WTC11 (cell line): ENCODE results near the gene CCDC51. TPM values are rescaled to one million over a fixed set of nuclear protein-coding genes. Genes with fewer than 3 reads are reported as not detected.

Experiments used
- ATAC-seq: fragments of 200-7000 bp; cut with Tn5 transposase; 2 replicates; pipeline ENCODE4 v1.10.0; 2021; ENCODE audit warnings: mild to moderate bottlenecking, moderate library complexity
- CTCF ChIA-PET: fragments of 300-600 bp; sonication (Branson Sonifier 250); formaldehyde crosslinking; loops from one replicate; lab custom pipeline; 2021; ENCODE audit warnings: antibody characterized with exemption; lab: Charles Lee
- POLR2A ChIA-PET: fragments of 350-600 bp; sonication (Branson Sonifier 250); formaldehyde crosslinking; loops from one replicate; lab custom pipeline; 2021; ENCODE audit warnings: antibody characterized with exemption; lab: Charles Lee
- DNase-seq: peaks from one replicate; pipeline ENCODE4 v3.0.0; 2021; ENCODE audit warnings: low spot score
- H3K27ac Mint-ChIP-seq: 2 replicates; pipeline ENCODE4 v1.8.0; 2021; ENCODE audit warnings: mixed read lengths
- H3K27me3 Mint-ChIP-seq: 2 replicates; pipeline ENCODE4 v1.8.0; 2021; ENCODE audit warnings: low read depth, mild to moderate bottlenecking, moderate library complexity, mixed read lengths
- H3K36me3 Mint-ChIP-seq: 2 replicates; pipeline ENCODE4 v1.8.0; 2021; ENCODE audit warnings: mixed read lengths
- H3K4me1 Mint-ChIP-seq: 2 replicates; pipeline ENCODE4 v1.8.0; 2022; ENCODE audit warnings: mixed read lengths
- H3K4me3 Mint-ChIP-seq: 2 replicates; pipeline ENCODE4 v1.8.0; 2021; ENCODE audit warnings: mild to moderate bottlenecking, moderate library complexity, mixed read lengths
- H3K9me3 Mint-ChIP-seq: 2 replicates; pipeline ENCODE4 v1.8.0; 2021; ENCODE audit warnings: mixed read lengths
- ATF1 ChIP-seq: sonication (generic); formaldehyde crosslinking; IDR thresholded peaks from 2 replicates; pipeline ENCODE4 v1.8.1; 2023; ENCODE audit warnings: mild to moderate bottlenecking, moderate library complexity, missing genetic modification reagents
- EMX1 ChIP-seq: fragments of 250-450 bp; sonication (Bioruptor Pico); IDR thresholded peaks from 2 replicates; pipeline ENCODE4 v1.8.0; 2021; ENCODE audit warnings: mild to moderate bottlenecking
- ETV6 ChIP-seq: sonication (generic); formaldehyde crosslinking; IDR thresholded peaks from 2 replicates; pipeline ENCODE4 v1.8.1; 2022; ENCODE audit warnings: mild to moderate bottlenecking, missing genetic modification reagents
- GABPB1 ChIP-seq: sonication (generic); formaldehyde crosslinking; IDR thresholded peaks from 2 replicates; pipeline ENCODE4 v1.8.1; 2023; ENCODE audit warnings: mild to moderate bottlenecking, missing genetic modification reagents
- GTF2I ChIP-seq: fragments of 250-450 bp; sonication (Bioruptor Pico); conservative IDR thresholded peaks from 2 replicates; pipeline ENCODE4 v1.4.0; 2021; ENCODE audit warnings: mild to moderate bottlenecking
- HMGA2 ChIP-seq: fragments of 250-450 bp; sonication (Bioruptor Pico); IDR thresholded peaks from 2 replicates; pipeline ENCODE4 v1.4.0; 2021; ENCODE audit warnings: mild to moderate bottlenecking, moderate library complexity
- JAZF1 ChIP-seq: fragments of 250-450 bp; sonication (Bioruptor Pico); IDR thresholded peaks from 2 replicates; pipeline ENCODE4 v1.9.0; 2021; ENCODE audit warnings: moderate library complexity, mild to moderate bottlenecking, inconsistent platforms
- JUN ChIP-seq: sonication (generic); formaldehyde crosslinking; IDR thresholded peaks from 2 replicates; pipeline ENCODE4 v1.8.0; 2023; ENCODE audit warnings: mild to moderate bottlenecking, missing genetic modification reagents
- MXD4 ChIP-seq: fragments of 250-450 bp; sonication (Bioruptor Pico); IDR thresholded peaks from 2 replicates; pipeline ENCODE4 v1.8.0; 2021; ENCODE audit warnings: mild to moderate bottlenecking, moderate library complexity, borderline replicate concordance
- NFE2L1 ChIP-seq: sonication (generic); formaldehyde crosslinking; IDR thresholded peaks from 2 replicates; pipeline ENCODE4 v1.8.1; 2023; ENCODE audit warnings: missing genetic modification reagents
- NR3C1 ChIP-seq: sonication (generic); formaldehyde crosslinking; conservative IDR thresholded peaks from 2 replicates; pipeline ENCODE4 v1.8.1; 2023; ENCODE audit warnings: low read depth, mild to moderate bottlenecking, missing genetic modification reagents
- SMAD3 ChIP-seq: sonication (generic); formaldehyde crosslinking; IDR thresholded peaks from 2 replicates; pipeline ENCODE4 v1.8.0; 2022; ENCODE audit warnings: missing genetic modification reagents, mild to moderate bottlenecking, borderline replicate concordance
- ZNF121 ChIP-seq: sonication (generic); formaldehyde crosslinking; IDR thresholded peaks from 2 replicates; pipeline ENCODE4 v1.8.0; 2023; ENCODE audit warnings: missing genetic modification reagents
- ZNF232 ChIP-seq: sonication (generic); formaldehyde crosslinking; IDR thresholded peaks from 2 replicates; pipeline ENCODE4 v1.8.0; 2022; ENCODE audit warnings: mild to moderate bottlenecking, missing genetic modification reagents
- ZNF263 ChIP-seq: sonication (generic); formaldehyde crosslinking; IDR thresholded peaks from 2 replicates; pipeline ENCODE4 v1.8.1; 2022; ENCODE audit warnings: low read depth, mild to moderate bottlenecking, moderate library complexity, missing genetic modification reagents
- ZNF396 ChIP-seq: fragments of 250-450 bp; sonication (Bioruptor Pico); IDR thresholded peaks from 2 replicates; pipeline ENCODE4 v1.8.0; 2021; ENCODE audit warnings: mild to moderate bottlenecking, moderate library complexity, borderline replicate concordance
- ZNF423 ChIP-seq: fragments of 250-450 bp; sonication (Bioruptor Pico); IDR thresholded peaks from 2 replicates; pipeline ENCODE4 v2.1.2; 2022; ENCODE audit warnings: mild to moderate bottlenecking, moderate library complexity
- total RNA-seq: library from RNA; stranded (reverse); gene quantifications from 3 replicates; pipeline ENCODE4 v1.2.3, GENCODE V29; 2021
- TF ChIP-seq, protein P1 (sequence below): sonication (generic); formaldehyde crosslinking; IDR thresholded peaks from 2 replicates; pipeline ENCODE4 v1.8.1; 2023; ENCODE audit warnings: mild to moderate bottlenecking, missing genetic modification reagents, borderline replicate concordance
- TF ChIP-seq, protein P2 (sequence below): sonication (generic); formaldehyde crosslinking; IDR thresholded peaks from 2 replicates; pipeline ENCODE4 v1.8.1; 2023; ENCODE audit warnings: mild to moderate bottlenecking, moderate library complexity, missing genetic modification reagents
- TF ChIP-seq, protein P3 (sequence below): sonication (generic); formaldehyde crosslinking; IDR thresholded peaks from 2 replicates; pipeline ENCODE4 v1.8.1; 2022; ENCODE audit warnings: mild to moderate bottlenecking, moderate library complexity, missing genetic modification reagents
- TF ChIP-seq, protein P4 (sequence below): sonication (generic); formaldehyde crosslinking; IDR thresholded peaks from 2 replicates; pipeline ENCODE4 v1.8.0; 2022; ENCODE audit warnings: mild to moderate bottlenecking, missing genetic modification reagents
- TF ChIP-seq, protein P5 (sequence below): sonication (generic); formaldehyde crosslinking; IDR thresholded peaks from 2 replicates; pipeline ENCODE4 v1.8.1; 2023; ENCODE audit warnings: mild to moderate bottlenecking, missing genetic modification reagents, moderate library complexity
- TF ChIP-seq, protein P6 (sequence below): sonication (generic); formaldehyde crosslinking; IDR thresholded peaks from 2 replicates; pipeline ENCODE4 v1.8.1; 2022; ENCODE audit warnings: missing genetic modification reagents, borderline replicate concordance

The CCDC51 gene
- total RNA-seq, 1 experiment from 2014 or later = 25.1 TPM

DNA sequence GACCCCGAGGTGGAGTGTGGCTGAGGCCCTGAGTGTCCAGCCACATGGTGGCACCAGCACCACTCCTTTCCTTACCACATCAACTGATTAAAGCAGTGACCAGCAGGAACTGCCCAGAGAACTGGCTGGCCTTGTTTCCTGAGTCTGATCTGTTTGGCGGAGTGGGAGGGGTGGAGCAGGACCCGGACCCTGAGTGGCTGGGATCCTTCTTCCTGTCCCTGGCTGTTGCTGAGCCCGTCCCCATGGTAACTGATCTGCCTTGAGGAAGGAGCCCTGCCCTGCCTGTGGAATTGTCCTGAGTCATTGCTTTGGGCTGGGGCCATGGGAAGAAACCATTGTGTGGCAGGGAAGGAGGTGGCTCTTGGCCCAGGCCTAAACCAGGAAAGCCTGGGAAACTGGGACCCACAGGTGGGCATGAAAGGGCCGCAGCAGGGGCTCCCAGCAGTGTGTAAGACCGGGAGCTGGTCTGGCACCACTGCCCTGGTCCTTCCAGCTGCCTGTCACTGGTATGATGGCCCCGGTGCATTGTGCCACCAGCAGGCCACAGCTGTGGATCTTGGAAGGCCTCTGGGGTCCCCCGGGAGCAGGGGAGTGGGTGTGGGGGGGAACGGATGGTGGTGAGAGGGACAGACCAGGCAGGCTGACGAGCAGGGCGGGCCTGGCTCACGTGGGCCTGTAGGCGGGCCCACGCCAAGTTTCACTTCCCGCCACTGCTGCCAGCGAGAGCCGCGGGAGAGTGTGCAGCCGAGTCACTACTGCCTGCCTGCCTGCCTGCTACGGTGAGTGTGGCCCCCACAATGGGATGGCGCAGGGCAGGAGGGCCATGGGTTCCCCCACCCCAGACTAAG lies 25.8 kb upstream of the CCDC51 start (continued):
- TF ChIP-seq, protein P1, sequence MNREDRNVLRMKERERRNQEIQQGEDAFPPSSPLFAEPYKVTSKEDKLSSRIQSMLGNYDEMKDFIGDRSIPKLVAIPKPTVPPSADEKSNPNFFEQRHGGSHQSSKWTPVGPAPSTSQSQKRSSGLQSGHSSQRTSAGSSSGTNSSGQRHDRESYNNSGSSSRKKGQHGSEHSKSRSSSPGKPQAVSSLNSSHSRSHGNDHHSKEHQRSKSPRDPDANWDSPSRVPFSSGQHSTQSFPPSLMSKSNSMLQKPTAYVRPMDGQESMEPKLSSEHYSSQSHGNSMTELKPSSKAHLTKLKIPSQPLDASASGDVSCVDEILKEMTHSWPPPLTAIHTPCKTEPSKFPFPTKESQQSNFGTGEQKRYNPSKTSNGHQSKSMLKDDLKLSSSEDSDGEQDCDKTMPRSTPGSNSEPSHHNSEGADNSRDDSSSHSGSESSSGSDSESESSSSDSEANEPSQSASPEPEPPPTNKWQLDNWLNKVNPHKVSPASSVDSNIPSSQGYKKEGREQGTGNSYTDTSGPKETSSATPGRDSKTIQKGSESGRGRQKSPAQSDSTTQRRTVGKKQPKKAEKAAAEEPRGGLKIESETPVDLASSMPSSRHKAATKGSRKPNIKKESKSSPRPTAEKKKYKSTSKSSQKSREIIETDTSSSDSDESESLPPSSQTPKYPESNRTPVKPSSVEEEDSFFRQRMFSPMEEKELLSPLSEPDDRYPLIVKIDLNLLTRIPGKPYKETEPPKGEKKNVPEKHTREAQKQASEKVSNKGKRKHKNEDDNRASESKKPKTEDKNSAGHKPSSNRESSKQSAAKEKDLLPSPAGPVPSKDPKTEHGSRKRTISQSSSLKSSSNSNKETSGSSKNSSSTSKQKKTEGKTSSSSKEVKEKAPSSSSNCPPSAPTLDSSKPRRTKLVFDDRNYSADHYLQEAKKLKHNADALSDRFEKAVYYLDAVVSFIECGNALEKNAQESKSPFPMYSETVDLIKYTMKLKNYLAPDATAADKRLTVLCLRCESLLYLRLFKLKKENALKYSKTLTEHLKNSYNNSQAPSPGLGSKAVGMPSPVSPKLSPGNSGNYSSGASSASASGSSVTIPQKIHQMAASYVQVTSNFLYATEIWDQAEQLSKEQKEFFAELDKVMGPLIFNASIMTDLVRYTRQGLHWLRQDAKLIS (CRISPR knock-in tag) = no peak
- TF ChIP-seq GABPB1 (CRISPR knock-in tag) (no peak), HMGA2 (CRISPR knock-in tag) (no peak), ATF1 (CRISPR knock-in tag) (no peak), ZNF396 (CRISPR knock-in tag) (no peak), EMX1 (CRISPR knock-in tag) (no peak), ETV6 (CRISPR knock-in tag) (peak; percentile 90), JUN (CRISPR knock-in tag) (no peak), ZNF423 (CRISPR knock-in tag) (no peak), NR3C1 (CRISPR knock-in tag) (no peak), JAZF1 (no peak), MXD4 (no peak)
- TF ChIP-seq, protein P2, sequence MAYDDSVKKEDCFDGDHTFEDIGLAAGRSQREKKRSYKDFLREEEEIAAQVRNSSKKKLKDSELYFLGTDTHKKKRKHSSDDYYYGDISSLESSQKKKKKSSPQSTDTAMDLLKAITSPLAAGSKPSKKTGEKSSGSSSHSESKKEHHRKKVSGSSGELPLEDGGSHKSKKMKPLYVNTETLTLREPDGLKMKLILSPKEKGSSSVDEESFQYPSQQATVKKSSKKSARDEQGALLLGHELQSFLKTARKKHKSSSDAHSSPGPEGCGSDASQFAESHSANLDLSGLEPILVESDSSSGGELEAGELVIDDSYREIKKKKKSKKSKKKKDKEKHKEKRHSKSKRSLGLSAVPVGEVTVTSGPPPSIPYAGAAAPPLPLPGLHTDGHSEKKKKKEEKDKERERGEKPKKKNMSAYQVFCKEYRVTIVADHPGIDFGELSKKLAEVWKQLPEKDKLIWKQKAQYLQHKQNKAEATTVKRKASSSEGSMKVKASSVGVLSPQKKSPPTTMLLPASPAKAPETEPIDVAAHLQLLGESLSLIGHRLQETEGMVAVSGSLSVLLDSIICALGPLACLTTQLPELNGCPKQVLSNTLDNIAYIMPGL = 0 out of 2 replicates have a peak, but pooled peaks have one; percentile 18
- TF ChIP-seq, protein P3, sequence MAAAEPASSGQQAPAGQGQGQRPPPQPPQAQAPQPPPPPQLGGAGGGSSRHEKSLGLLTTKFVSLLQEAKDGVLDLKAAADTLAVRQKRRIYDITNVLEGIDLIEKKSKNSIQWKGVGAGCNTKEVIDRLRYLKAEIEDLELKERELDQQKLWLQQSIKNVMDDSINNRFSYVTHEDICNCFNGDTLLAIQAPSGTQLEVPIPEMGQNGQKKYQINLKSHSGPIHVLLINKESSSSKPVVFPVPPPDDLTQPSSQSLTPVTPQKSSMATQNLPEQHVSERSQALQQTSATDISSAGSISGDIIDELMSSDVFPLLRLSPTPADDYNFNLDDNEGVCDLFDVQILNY (CRISPR knock-in tag) = no peak
- TF ChIP-seq, protein P4, sequence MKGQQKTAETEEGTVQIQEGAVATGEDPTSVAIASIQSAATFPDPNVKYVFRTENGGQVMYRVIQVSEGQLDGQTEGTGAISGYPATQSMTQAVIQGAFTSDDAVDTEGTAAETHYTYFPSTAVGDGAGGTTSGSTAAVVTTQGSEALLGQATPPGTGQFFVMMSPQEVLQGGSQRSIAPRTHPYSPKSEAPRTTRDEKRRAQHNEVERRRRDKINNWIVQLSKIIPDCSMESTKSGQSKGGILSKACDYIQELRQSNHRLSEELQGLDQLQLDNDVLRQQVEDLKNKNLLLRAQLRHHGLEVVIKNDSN (CRISPR knock-in tag) = peak; percentile 52; the same call in 1 of the 2 replicates

DNA sequence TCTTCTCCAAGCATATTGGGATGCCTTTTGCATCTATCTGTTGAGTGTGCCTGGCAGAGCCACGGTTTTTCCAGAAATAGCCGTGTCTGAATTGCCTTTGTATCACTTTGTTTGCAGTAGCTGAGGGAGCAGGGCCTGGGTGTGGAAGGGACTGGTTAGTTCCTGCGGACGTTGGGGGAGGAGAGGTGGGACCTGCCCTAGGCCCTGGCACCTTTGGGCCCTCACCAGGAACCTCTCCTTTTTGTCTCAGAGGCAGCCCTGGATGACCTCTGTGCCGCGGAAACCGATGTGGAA lies 25.3 kb upstream of the CCDC51 start:
- no peaks in the 10 kb centered on the region for H3K27me3 Mint-ChIP-seq
- no peaks in the 10 kb centered on the region for H3K9me3 Mint-ChIP-seq
- ChIA-PET POLR2A (interaction anchor here (2.1 kb wide), 1 partner anchor 19 kb away, joined by 8 read pairs; the partner anchor contains the start of gene ATRIP), CTCF (interaction anchor here (0.6 to 3.0 kb wide), 8 partner anchors 8 to 93 kb away, joined by 3 to 23 read pairs (median 6); no protein-coding TSS in a partner anchor)
- H3K36me3 Mint-ChIP-seq = peaks cover 30% of the 10 kb centered on the region
- peak overlapping the region; percentile 97 for H3K27ac Mint-ChIP-seq
- peaks cover 21% of the 10 kb centered on the region for H3K4me1 Mint-ChIP-seq
- no peak for ATAC-seq
- DNase-seq = no peak
- H3K4me3 Mint-ChIP-seq = no peak overlapping the region
- no peak for TF ChIP-seq GTF2I (CRISPR knock-in tag)
- TF ChIP-seq SMAD3 (CRISPR knock-in tag) = no peak
- TF ChIP-seq ZNF121 (CRISPR knock-in tag) = no peak
- TF ChIP-seq ZNF232 (CRISPR knock-in tag) = no peak
- TF ChIP-seq EMX1 (CRISPR knock-in tag) = no peak
- TF ChIP-seq, protein P5, sequence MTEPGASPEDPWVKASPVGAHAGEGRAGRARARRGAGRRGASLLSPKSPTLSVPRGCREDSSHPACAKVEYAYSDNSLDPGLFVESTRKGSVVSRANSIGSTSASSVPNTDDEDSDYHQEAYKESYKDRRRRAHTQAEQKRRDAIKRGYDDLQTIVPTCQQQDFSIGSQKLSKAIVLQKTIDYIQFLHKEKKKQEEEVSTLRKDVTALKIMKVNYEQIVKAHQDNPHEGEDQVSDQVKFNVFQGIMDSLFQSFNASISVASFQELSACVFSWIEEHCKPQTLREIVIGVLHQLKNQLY (CRISPR knock-in tag) = no peak
- TF ChIP-seq, protein P6, sequence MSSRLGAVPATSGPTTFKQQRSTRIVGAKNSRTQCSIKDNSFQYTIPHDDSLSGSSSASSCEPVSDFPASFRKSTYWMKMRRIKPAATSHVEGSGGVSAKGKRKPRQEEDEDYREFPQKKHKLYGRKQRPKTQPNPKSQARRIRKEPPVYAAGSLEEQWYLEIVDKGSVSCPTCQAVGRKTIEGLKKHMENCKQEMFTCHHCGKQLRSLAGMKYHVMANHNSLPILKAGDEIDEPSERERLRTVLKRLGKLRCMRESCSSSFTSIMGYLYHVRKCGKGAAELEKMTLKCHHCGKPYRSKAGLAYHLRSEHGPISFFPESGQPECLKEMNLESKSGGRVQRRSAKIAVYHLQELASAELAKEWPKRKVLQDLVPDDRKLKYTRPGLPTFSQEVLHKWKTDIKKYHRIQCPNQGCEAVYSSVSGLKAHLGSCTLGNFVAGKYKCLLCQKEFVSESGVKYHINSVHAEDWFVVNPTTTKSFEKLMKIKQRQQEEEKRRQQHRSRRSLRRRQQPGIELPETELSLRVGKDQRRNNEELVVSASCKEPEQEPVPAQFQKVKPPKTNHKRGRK (CRISPR knock-in tag) = no peak
- TF ChIP-seq, protein P2 = no peak
- no peak for TF ChIP-seq NFE2L1 (CRISPR knock-in tag)
- TF ChIP-seq ZNF263 = no peak
